HTERT RPE-1 (cell line): ENCODE data around the gene ANKRD36.
"Not testable (repeated sequence)": the region's sequence is repeated elsewhere in the genome, so short reads cannot be mapped to it uniquely, and the experiment has no call there.

Experiments used
- in situ Hi-C: fragments of 300-500 bp; cut with MboI; formaldehyde crosslinking; loops from 4 replicates; pipeline ENCODE4 v1.14.3; 2020; ENCODE audit warnings: low sequenced_read_pairs

ANKRD36 gene

GRCh38 chr2:97276232-97276798 lies 163.4 kb downstream of the ANKRD36 start:
- in situ Hi-C loops = not testable (repeated sequence)

GRCh38 chr2:97285187-97285586 lies 172.2 kb downstream of the ANKRD36 start:
- in situ Hi-C loops = not testable (repeated sequence)

- in situ Hi-C loops = not testable (repeated sequence)
These were observed 180.7 kb downstream of the ANKRD36 start for GRCh38 chr2:97293687-97294086.
